Measurements from ENCODE around the gene CNGB1. TPM values are rescaled to one million over a fixed set of nuclear protein-coding genes. Genes with fewer than 3 reads are reported as not detected.

CNGB1 gene
- total RNA-seq, 4 donors from 2014 or later: 0.13 TPM; not detected in 3

DNA sequence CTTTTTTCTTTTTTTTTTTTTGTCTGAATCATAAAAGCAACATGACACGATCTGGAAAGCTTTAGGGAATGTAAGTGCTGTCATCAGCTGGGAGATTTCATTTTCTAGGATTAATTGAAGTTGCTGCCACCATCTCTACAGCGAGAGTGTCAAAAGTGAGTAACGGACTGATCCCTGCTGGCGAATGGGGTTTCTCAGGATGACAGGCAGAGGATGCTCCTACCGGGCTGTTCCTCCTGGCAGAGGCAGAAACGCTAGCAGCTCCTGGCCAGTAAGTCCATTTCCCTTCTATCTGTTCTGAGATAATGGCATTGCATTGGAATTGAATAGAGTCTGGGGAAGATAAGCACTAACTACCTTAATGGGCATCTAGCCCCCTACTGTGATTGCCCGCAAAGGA, 88.1 kb downstream of the CNGB1 start:
- peaks cover 8% of the 10 kb centered on the region for H3K27me3 ChIP-seq
- 70 to 92% methylated on average over 7 of the region's 7 CpGs for WGBS, 2 donors
- no peak for DNase-seq
- intact Hi-C loops (cut with DNase I): no loop called here
- no peak overlapping the region for H3K4me3 ChIP-seq (replicated peaks in 1 of 3)
- H3K9me3 ChIP-seq: no peaks in the 10 kb centered on the region
- peaks cover 0 to 9% of the 10 kb centered on the region in 2 donors for H3K4me1 ChIP-seq
- no peak for TF ChIP-seq POLR2A (IDR thresholded peaks at IDR 0.05)
- TF ChIP-seq, protein P1, sequence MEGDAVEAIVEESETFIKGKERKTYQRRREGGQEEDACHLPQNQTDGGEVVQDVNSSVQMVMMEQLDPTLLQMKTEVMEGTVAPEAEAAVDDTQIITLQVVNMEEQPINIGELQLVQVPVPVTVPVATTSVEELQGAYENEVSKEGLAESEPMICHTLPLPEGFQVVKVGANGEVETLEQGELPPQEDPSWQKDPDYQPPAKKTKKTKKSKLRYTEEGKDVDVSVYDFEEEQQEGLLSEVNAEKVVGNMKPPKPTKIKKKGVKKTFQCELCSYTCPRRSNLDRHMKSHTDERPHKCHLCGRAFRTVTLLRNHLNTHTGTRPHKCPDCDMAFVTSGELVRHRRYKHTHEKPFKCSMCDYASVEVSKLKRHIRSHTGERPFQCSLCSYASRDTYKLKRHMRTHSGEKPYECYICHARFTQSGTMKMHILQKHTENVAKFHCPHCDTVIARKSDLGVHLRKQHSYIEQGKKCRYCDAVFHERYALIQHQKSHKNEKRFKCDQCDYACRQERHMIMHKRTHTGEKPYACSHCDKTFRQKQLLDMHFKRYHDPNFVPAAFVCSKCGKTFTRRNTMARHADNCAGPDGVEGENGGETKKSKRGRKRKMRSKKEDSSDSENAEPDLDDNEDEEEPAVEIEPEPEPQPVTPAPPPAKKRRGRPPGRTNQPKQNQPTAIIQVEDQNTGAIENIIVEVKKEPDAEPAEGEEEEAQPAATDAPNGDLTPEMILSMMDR (IDR thresholded peaks at IDR 0.05): no peak
- H3K27ac ChIP-seq: no peak overlapping the region
- no peaks in the 10 kb centered on the region for H3K36me3 ChIP-seq

- Histone ChIP-seq H3K9me3 (no peaks in the 10 kb centered on the region), H3K36me3 (no peaks in the 10 kb centered on the region), H3K4me3 (replicated peaks in 1 of 3) (no peak overlapping the region), H3K4me1 (peaks cover 0 to 9% of the 10 kb centered on the region in 2 donors), H3K27ac (no peak overlapping the region), H3K27me3 (peaks cover 8% of the 10 kb centered on the region)
- WGBS, 2 donors: 84 to 91% methylated on average over 2 of the region's 2 CpGs
- DNase-seq: no peak
- intact Hi-C loops (cut with DNase I): no loop called here
- TF ChIP-seq, protein P1 (IDR thresholded peaks at IDR 0.05): no peak
- no peak for TF ChIP-seq POLR2A (IDR thresholded peaks at IDR 0.05)
Measured at GRCh38 chr16:57882206-57882605, 88.7 kb downstream of the CNGB1 start.

DNA sequence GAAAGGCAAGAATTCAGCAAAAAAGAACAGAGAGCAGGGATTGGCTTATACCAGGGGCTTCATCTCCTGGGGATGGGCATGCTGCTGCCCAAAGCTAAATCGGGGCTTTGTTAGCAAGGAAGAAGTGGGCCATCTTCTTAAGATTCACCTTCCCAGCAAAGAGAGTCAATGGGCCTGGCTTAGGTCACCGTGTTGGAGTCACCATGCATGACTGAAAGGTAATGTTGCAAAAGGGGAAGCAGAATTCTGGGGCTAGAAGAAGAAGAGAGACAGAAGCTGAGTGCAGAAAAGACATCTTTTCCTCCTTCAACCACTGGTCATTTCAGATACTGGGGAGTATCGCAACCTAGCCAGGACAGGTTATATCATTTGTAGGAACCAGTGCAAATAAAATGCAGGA, 92.3 kb downstream of the CNGB1 start:
- intact Hi-C loops (cut with DNase I): no loop called here
- H3K27me3 ChIP-seq: peaks cover 4% of the 10 kb centered on the region
- peaks cover 0 to 4% of the 10 kb centered on the region in 2 donors for H3K4me1 ChIP-seq
- no peak for TF ChIP-seq POLR2A (IDR thresholded peaks at IDR 0.05)
- TF ChIP-seq, protein P1 (IDR thresholded peaks at IDR 0.05): no peak
- WGBS, 2 donors: 58 to 76% methylated on average over 3 of the region's 3 CpGs
- H3K36me3 ChIP-seq: no peaks in the 10 kb centered on the region
- DNase-seq: no peak
- no peaks in the 10 kb centered on the region for H3K9me3 ChIP-seq
- no peak overlapping the region for H3K27ac ChIP-seq
- no peak overlapping the region for H3K4me3 ChIP-seq (replicated peaks in 1 of 3)

DNA sequence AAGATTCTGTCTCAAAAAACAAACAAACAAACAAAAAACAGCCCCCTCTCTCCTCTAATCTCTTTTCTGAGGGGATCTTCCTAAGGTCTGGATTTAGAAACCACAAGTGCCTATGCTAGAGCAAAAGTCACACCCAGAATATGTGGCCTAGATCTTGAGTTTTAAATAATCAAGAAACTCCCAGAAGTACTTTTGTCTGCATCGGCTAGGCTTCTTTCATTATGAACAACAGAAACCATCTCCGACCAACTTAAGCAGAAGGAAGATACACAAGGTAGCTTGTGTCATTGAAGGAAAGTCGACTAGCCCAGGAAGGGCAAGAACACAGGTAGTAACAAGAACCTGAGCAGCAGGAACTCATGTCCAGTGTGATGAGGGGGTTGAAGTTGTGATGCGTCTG, 94.7 kb downstream of the CNGB1 start:
- no peak for DNase-seq
- intact Hi-C loops (cut with DNase I): no loop called here

DNA sequence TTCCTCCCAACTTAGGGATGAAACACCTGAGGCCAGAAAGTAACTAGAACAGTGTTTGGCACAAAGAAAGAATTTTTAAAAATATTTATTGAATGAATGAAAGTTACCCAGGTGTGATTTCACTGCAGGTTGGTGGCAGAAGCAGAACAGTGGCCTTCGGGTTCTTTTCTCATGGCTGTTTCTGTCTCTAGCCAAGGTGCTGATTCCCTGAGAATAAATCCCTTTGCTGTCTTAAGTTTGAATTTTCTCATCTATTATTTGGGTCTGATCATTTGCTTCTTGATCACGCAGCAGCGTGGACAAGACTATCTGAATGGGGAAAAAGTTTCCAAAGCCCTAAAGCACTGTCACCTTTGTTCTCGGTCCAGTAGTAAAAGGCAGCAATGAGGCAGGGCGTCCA, 95.6 kb downstream of the CNGB1 start:
- Histone ChIP-seq H3K4me1 (peaks cover 0 to 4% of the 10 kb centered on the region in 2 donors), H3K4me3 (replicated peaks in 1 of 3) (no peak overlapping the region), H3K36me3 (no peaks in the 10 kb centered on the region), H3K27ac (no peak overlapping the region), H3K27me3 (no peaks in the 10 kb centered on the region), H3K9me3 (no peaks in the 10 kb centered on the region)
- WGBS, 2 donors: 81 to 89% methylated on average over 5 of the region's 5 CpGs
- no peak for DNase-seq
- intact Hi-C loops (cut with DNase I): no loop called here
- no peak for TF ChIP-seq POLR2A (IDR thresholded peaks at IDR 0.05)
- TF ChIP-seq, protein P1 (IDR thresholded peaks at IDR 0.05): no peak

More for the DNA sequence above, 94.7 kb downstream of the CNGB1 start:
- Histone ChIP-seq H3K36me3 (no peaks in the 10 kb centered on the region), H3K9me3 (no peaks in the 10 kb centered on the region), H3K4me1 (peaks cover 0 to 4% of the 10 kb centered on the region in 2 donors), H3K4me3 (replicated peaks in 1 of 3) (no peak overlapping the region), H3K27me3 (no peaks in the 10 kb centered on the region), H3K27ac (no peak overlapping the region)
- 84 to 88% methylated on average over 4 of the region's 4 CpGs for WGBS, 2 donors
- TF ChIP-seq, protein P1 (IDR thresholded peaks at IDR 0.05): no peak
- TF ChIP-seq POLR2A (IDR thresholded peaks at IDR 0.05): no peak
